Fibroblast of lung (primary cell): ENCODE results near the gene WNT3.

Experiments
- EZH2 ChIP-seq: IDR thresholded peaks from 2 replicates; pipeline ENCODE4 v1.5.1; 2012; ENCODE audit warnings: low read length, control low read depth, mild to moderate bottlenecking; ENCODE audit errors: missing control alignments
- TF ChIP-seq, protein P1 (sequence below), 2 donors: IDR thresholded peaks in 1 of 2; conservative IDR thresholded peaks in 1 of 2; 1 replicate in 1 of 2; 2 replicates in 1 of 2; pipeline ENCODE4 v1.5.1; 2011 to 2012; ENCODE audit warnings: low read length in 2 of 2, control low read depth in 1 of 2, inconsistent platforms in 1 of 2, low read depth in 1 of 2, mild to moderate bottlenecking in 1 of 2

DNA sequence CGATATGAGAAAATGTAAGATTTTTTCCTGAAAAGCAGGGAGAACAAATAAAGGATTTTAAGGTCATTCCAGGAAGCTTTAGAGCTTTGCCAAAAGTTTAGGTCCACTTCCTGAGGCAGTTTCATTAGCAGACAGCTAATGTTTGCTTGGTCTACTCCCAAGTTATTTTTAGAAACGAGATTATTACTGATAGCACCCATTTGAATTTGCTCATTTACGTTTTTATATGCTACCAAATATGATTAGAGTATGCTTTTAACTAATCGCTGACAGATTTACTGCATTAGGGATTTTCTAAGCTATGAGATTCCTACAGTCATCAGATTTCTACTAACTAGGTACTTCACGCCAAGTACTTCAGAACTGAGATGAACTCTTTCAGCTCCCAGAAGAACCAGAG lies 98.1 kb downstream of the WNT3 start:
- TF ChIP-seq, protein P1, sequence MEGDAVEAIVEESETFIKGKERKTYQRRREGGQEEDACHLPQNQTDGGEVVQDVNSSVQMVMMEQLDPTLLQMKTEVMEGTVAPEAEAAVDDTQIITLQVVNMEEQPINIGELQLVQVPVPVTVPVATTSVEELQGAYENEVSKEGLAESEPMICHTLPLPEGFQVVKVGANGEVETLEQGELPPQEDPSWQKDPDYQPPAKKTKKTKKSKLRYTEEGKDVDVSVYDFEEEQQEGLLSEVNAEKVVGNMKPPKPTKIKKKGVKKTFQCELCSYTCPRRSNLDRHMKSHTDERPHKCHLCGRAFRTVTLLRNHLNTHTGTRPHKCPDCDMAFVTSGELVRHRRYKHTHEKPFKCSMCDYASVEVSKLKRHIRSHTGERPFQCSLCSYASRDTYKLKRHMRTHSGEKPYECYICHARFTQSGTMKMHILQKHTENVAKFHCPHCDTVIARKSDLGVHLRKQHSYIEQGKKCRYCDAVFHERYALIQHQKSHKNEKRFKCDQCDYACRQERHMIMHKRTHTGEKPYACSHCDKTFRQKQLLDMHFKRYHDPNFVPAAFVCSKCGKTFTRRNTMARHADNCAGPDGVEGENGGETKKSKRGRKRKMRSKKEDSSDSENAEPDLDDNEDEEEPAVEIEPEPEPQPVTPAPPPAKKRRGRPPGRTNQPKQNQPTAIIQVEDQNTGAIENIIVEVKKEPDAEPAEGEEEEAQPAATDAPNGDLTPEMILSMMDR (conservative IDR thresholded peaks at IDR 0.05 in 1 of 2, IDR thresholded peaks at IDR 0.05 in 1 of 2; ENCODE audit: low read depth in 1 of 2, low read length in 2 of 2): no peak
- no peak for TF ChIP-seq EZH2
